Hepatocyte (in vitro differentiated cells): ENCODE data around the gene TMX1. TPM values are rescaled to one million over a fixed set of nuclear protein-coding genes. Genes with fewer than 3 reads are reported as not detected.
"Not testable (repeated sequence)": the region's sequence is repeated elsewhere in the genome, so short reads cannot be mapped to it uniquely, and the experiment has no call there.

Source experiments
- DNase-seq: peaks from one replicate; pipeline ENCODE4 v3.0.0-alpha.2; 2016; ENCODE audit warnings: low spot score
- H2AFZ ChIP-seq: fragments of 200-600 bp; sonication (generic); 2 replicates; pipeline ENCODE4 v1.6.0; 2016; ENCODE audit warnings: antibody characterized with exemption, mild to moderate bottlenecking
- H3K27ac ChIP-seq: fragments of 200-600 bp; sonication (generic); 2 replicates; pipeline ENCODE4 v1.5.1; 2016; ENCODE audit warnings: mild to moderate bottlenecking
- H3K27me3 ChIP-seq: fragments of 200-600 bp; sonication (generic); 2 replicates; pipeline ENCODE4 v1.6.1; 2016
- H3K36me3 ChIP-seq: fragments of 200-600 bp; sonication (generic); replicated peaks from 2 replicates; pipeline ENCODE4 v1.5.1; 2016; ENCODE audit warnings: low read depth; ENCODE audit not compliant: insufficient read depth
- H3K4me1 ChIP-seq: fragments of 200-600 bp; sonication (generic); 2 replicates; pipeline ENCODE4 v1.5.1; 2016; ENCODE audit warnings: mild to moderate bottlenecking, moderate library complexity; ENCODE audit not compliant: insufficient read depth
- H3K4me2 ChIP-seq: fragments of 200-600 bp; sonication (generic); 2 replicates; pipeline ENCODE4 v1.6.0; 2016
- H3K4me3 ChIP-seq: fragments of 200-600 bp; sonication (generic); 2 replicates; pipeline ENCODE4 v1.5.1; 2016; ENCODE audit warnings: mild to moderate bottlenecking
- H3K79me2 ChIP-seq: fragments of 200-600 bp; sonication (generic); 2 replicates; pipeline ENCODE4 v1.6.0; 2017; ENCODE audit warnings: mild to moderate bottlenecking
- H3K9me2 ChIP-seq: fragments of 200-600 bp; sonication (generic); replicated peaks from 2 replicates; pipeline ENCODE4 v1.6.0; 2017; ENCODE audit warnings: mild to moderate bottlenecking; ENCODE audit not compliant: insufficient read depth
- H3K9me3 ChIP-seq: fragments of 200-600 bp; sonication (generic); 2 replicates; pipeline ENCODE4 v1.5.1; 2016; ENCODE audit warnings: low read depth, mild to moderate bottlenecking
- H4K20me1 ChIP-seq: fragments of 200-600 bp; sonication (generic); 2 replicates; pipeline ENCODE4 v1.6.0; 2016; ENCODE audit warnings: mild to moderate bottlenecking; ENCODE audit not compliant: insufficient read depth, poor library complexity, severe bottlenecking
- CTCF ChIP-seq: fragments of 200-600 bp; sonication (generic); IDR thresholded peaks from 2 replicates; pipeline ENCODE4 v1.5.1; 2016; ENCODE audit warnings: antibody characterized with exemption, mild to moderate bottlenecking; ENCODE audit not compliant: poor library complexity
- EZH2 ChIP-seq: fragments of 200-600 bp; sonication (generic); IDR thresholded peaks from 2 replicates; pipeline ENCODE4 v1.6.1; 2016; ENCODE audit warnings: antibody characterized with exemption, mild to moderate bottlenecking, borderline replicate concordance
- EZH2phosphoT487 ChIP-seq: fragments of 200-600 bp; sonication (generic); IDR thresholded peaks from one replicate; pipeline ENCODE4 v1.6.1; 2018; ENCODE audit warnings: antibody characterized with exemption, mild to moderate bottlenecking, low read depth, moderate library complexity; ENCODE audit not compliant: unreplicated experiment, severe bottlenecking
- WGBS: methylation state at CpG from one replicate; pipeline ENCODE4 v1.1.6; 2016; ENCODE audit warnings: low lambda C conversion rate; ENCODE audit errors: missing lambda C conversion rate; 5-methylcytosine and 5-hydroxymethylcytosine counted together
- polyA plus RNA-seq: library from polyadenylated mRNA; unstranded; fragments of >200 nt; fragmentation: Nextera tagmentation; extraction: Ambion mirVana; gene quantifications from 2 replicates; pipeline ENCODE4 v1.2.1, GENCODE V29; 2016
- total RNA-seq: library from RNA; depleted of rRNA; stranded (reverse); fragments of >200 nt; gene quantifications from 2 replicates; pipeline ENCODE4 v1.2.3, GENCODE V29; 2014

Gene TMX1
- total and polyA plus RNA-seq, 2 experiments from 2014 or later, result 39.9 to 48.6 TPM

- TF ChIP-seq EZH2phosphoT487 (no peak), CTCF (no peak), EZH2 (no peak)
- no peak overlapping the region for H3K4me3 ChIP-seq
- H3K9me2 ChIP-seq, result no peaks in the 10 kb centered on the region
- H3K4me2 ChIP-seq, result no peak overlapping the region
- H4K20me1 ChIP-seq, result no peaks in the 10 kb centered on the region
- DNase-seq, result no peak
- H3K27ac ChIP-seq, result no peak overlapping the region
- H3K4me1 ChIP-seq, result no peaks in the 10 kb centered on the region
- no peaks in the 10 kb centered on the region for H3K36me3 ChIP-seq
- 65% methylated on average over 1 of the region's 1 CpG for WGBS
- no peaks in the 10 kb centered on the region for H3K9me3 ChIP-seq
- H3K27me3 ChIP-seq, result no peaks in the 10 kb centered on the region
- H3K79me2 ChIP-seq, result no peaks in the 10 kb centered on the region
- H2AFZ ChIP-seq, result no peak overlapping the region
These were observed 23.4 kb upstream of the TMX1 start for GRCh38 chr14:51216602-51217001.

- no peak for TF ChIP-seq EZH2
- TF ChIP-seq CTCF, result peak; percentile 83
- WGBS, result 57% methylated on average over 6 of the region's 7 CpGs
- no peak overlapping the region for H3K27ac ChIP-seq
These were observed 20.3 kb upstream of the TMX1 start for GRCh38 chr14:51219473-51220448.

GRCh38 chr14:51223463-51223862 is 16.6 kb upstream of the TMX1 start:
- WGBS, result 100% methylated on average over 1 of the region's 1 CpG
- not testable (repeated sequence) for H3K79me2 ChIP-seq, H3K9me2 ChIP-seq, DNase-seq, H3K4me3 ChIP-seq, H4K20me1 ChIP-seq, H3K9me3 ChIP-seq, H2AFZ ChIP-seq, H3K27me3 ChIP-seq, H3K36me3 ChIP-seq, H3K4me2 ChIP-seq, H3K27ac ChIP-seq, H3K4me1 ChIP-seq

More at GRCh38 chr14:51219473-51220448, 20.3 kb upstream of the TMX1 start:
- Histone ChIP-seq H3K4me2 (no peak overlapping the region), H4K20me1 (no peaks in the 10 kb centered on the region), H3K79me2 (no peaks in the 10 kb centered on the region), H3K27me3 (no peaks in the 10 kb centered on the region), H3K36me3 (no peaks in the 10 kb centered on the region), H3K4me1 (no peaks in the 10 kb centered on the region), H3K9me2 (no peaks in the 10 kb centered on the region), H2AFZ (no peak overlapping the region), H3K9me3 (no peaks in the 10 kb centered on the region), H3K4me3 (no peak overlapping the region)
- DNase-seq, result peak; percentile 52

- Histone ChIP-seq H3K9me2 (no peaks in the 10 kb centered on the region), H3K9me3 (no peaks in the 10 kb centered on the region), H3K4me2 (no peak overlapping the region), H3K79me2 (no peaks in the 10 kb centered on the region), H3K27ac (no peak overlapping the region), H2AFZ (no peak overlapping the region), H4K20me1 (no peaks in the 10 kb centered on the region), H3K4me3 (no peak overlapping the region), H3K4me1 (no peaks in the 10 kb centered on the region), H3K36me3 (no peaks in the 10 kb centered on the region), H3K27me3 (no peaks in the 10 kb centered on the region)
- 97% methylated on average over 1 of the region's 1 CpG for WGBS
- no peak for DNase-seq
- no peak for TF ChIP-seq EZH2
These were observed 15.5 kb upstream of the TMX1 start for GRCh38 chr14:51224551-51224950.
